Fibroblast of the aortic adventitia (primary cell): Measurements from ENCODE around the gene CDH12. TPM values are rescaled to one million over a fixed set of nuclear protein-coding genes. Genes with fewer than 3 reads are reported as not detected.
"Not testable (repeated sequence)": the region's sequence is repeated elsewhere in the genome, so short reads cannot be mapped to it uniquely, and the experiment has no call there.

Experiments
- DNase-seq: peaks from one replicate; pipeline ENCODE4 v3.0.0-alpha.2; 2010; ENCODE audit warnings: low read depth
- H3K4me3 ChIP-seq: 2 replicates; pipeline ENCODE4 v1.5.1; 2011; ENCODE audit warnings: low read depth, mild to moderate bottlenecking, control low read depth, low read length, moderate library complexity
- total RNA-seq: library from RNA; depleted of rRNA; stranded (reverse); fragments of >200 nt; gene quantifications from 2 replicates; pipeline ENCODE4 v1.2.3, GENCODE V29; 2012; ENCODE audit warnings: low replicate concordance
- TF ChIP-seq, protein P1 (sequence below): IDR thresholded peaks from 2 replicates; pipeline ENCODE4 v1.5.1; 2011; ENCODE audit warnings: mild to moderate bottlenecking, low read length, control low read depth, inconsistent platforms; ENCODE audit not compliant: insufficient read depth

CDH12 gene
- total RNA-seq, 1 donor = 0.09 TPM

DNA sequence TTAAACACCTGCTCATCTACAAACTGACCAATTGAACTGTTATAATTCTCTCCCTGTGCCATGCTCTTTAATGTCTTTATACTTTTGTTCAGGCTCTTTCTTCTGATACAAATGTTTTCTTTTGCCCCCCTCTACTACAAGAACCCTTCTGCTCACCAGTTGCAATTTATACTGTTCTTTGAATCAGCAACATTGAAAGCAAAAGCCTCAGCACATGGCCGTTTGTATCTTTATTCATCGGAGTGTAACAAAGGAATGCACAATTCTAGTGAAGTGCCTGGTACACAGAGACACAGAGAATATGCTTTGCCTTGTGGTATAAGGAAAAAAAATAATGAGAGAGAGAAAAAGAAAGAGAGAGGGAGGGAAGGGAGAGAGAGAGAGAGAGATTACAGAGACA, 547.1 kb downstream of the CDH12 start:
- no peak overlapping the region for H3K4me3 ChIP-seq
- no peak for DNase-seq
- TF ChIP-seq, protein P1, sequence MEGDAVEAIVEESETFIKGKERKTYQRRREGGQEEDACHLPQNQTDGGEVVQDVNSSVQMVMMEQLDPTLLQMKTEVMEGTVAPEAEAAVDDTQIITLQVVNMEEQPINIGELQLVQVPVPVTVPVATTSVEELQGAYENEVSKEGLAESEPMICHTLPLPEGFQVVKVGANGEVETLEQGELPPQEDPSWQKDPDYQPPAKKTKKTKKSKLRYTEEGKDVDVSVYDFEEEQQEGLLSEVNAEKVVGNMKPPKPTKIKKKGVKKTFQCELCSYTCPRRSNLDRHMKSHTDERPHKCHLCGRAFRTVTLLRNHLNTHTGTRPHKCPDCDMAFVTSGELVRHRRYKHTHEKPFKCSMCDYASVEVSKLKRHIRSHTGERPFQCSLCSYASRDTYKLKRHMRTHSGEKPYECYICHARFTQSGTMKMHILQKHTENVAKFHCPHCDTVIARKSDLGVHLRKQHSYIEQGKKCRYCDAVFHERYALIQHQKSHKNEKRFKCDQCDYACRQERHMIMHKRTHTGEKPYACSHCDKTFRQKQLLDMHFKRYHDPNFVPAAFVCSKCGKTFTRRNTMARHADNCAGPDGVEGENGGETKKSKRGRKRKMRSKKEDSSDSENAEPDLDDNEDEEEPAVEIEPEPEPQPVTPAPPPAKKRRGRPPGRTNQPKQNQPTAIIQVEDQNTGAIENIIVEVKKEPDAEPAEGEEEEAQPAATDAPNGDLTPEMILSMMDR = no peak

GRCh38 chr5:22295832-22296231, 557.3 kb downstream of the CDH12 start:
- TF ChIP-seq, protein P1 = no peak

DNA sequence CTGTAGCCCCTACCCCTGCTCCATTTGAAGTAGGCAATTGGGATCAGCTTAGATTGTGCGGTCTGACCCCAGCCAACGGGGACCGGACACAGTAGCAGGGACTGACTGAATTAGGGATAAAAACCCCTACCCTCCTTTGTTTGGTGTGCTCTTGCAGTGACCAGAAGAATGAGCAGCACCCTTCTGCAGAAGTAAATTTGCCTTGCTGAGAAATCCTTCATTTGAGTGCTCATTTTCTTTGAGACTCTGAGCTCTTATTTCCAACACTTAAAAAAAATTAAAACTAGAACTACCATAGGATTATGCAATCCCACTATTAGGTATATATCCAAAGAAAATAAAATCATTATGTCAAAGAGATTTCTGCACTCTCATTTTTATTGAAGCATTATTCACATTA, 560.0 kb downstream of the CDH12 start:
- TF ChIP-seq, protein P1 = no peak
- no peak overlapping the region for H3K4me3 ChIP-seq
- DNase-seq = no peak

More at GRCh38 chr5:22295832-22296231, 557.3 kb downstream of the CDH12 start:
- no peak overlapping the region for H3K4me3 ChIP-seq
- no peak for DNase-seq

- no peak for DNase-seq
- no peak overlapping the region for H3K4me3 ChIP-seq
- TF ChIP-seq, protein P1 = no peak
Observed at GRCh38 chr5:22278164-22278563, 575.0 kb downstream of the CDH12 start.

- no peak for DNase-seq
- TF ChIP-seq, protein P1 = no peak
- no peak overlapping the region for H3K4me3 ChIP-seq
Observed at GRCh38 chr5:22277006-22277405, 576.1 kb downstream of the CDH12 start.

- H3K4me3 ChIP-seq, DNase-seq: not testable (repeated sequence)
Observed at GRCh38 chr5:22265855-22266254, 587.3 kb downstream of the CDH12 start.

DNA sequence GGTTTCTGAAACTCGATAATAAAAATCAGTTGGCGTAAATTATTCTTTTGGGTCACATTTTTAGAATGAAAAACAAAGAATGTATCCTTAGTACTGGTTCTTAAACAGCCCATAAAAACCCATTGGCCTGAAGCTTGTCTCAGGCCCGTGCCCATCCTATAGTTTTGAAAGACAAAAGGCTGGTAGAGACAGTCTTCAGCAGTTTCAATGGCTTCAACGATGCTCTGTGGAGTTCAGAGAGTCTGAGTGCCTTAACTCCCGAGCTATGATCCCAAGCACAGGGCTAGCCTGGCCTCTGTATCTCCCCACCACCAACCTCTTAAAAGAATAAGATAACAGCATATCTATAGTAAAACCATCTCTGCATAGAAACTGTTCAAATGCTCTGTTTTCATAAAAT, 595.0 kb downstream of the CDH12 start:
- no peak overlapping the region for H3K4me3 ChIP-seq
- TF ChIP-seq, protein P1 = no peak
- no peak for DNase-seq
